CD4-positive, CD25-positive, alpha-beta regulatory T cell (primary cell): ENCODE data around the gene PLXNB2. TPM values are rescaled to one million over a fixed set of nuclear protein-coding genes. Genes with fewer than 3 reads are reported as not detected.

Source experiments
- ATAC-seq, 2 donors: fragments of 150-1000 bp; cut with Tn5 transposase; one replicate each; pipeline ENCODE4 v1.10.0; 2021; ENCODE audit warnings: low read depth in 2 of 2, moderate number of reproducible peaks in 2 of 2, moderate library complexity in 1 of 2
- DNase-seq, 3 donors: peaks; one replicate each; pipeline versions ENCODE4 v3.0.0 to v3.0.0-alpha.2; 2012 to 2022; ENCODE audit warnings: mixed read lengths in 1 of 3
- H3K27ac ChIP-seq: one replicate; pipeline ENCODE4 v1.7.0; 2013; ENCODE audit warnings: mild to moderate bottlenecking, low read length; ENCODE audit not compliant: insufficient read depth, poor library complexity, severe bottlenecking
- H3K27me3 ChIP-seq: one replicate; pipeline ENCODE4 v1.7.0; 2013; ENCODE audit warnings: low read length; ENCODE audit not compliant: control insufficient read depth, insufficient read depth
- H3K36me3 ChIP-seq: one replicate; pipeline ENCODE4 v1.7.0; 2013; ENCODE audit warnings: mild to moderate bottlenecking, low read length, moderate library complexity; ENCODE audit not compliant: control insufficient read depth, insufficient read depth
- H3K4me1 ChIP-seq: 2 replicates; pipeline ENCODE4 v1.7.0; 2013; ENCODE audit warnings: mild to moderate bottlenecking, low read length; ENCODE audit not compliant: insufficient read depth, control insufficient read depth, poor library complexity, severe bottlenecking
- H3K4me3 ChIP-seq: one replicate; pipeline ENCODE4 v1.7.0; 2013; ENCODE audit warnings: low read depth, mild to moderate bottlenecking, low read length, moderate library complexity
- H3K9me3 ChIP-seq, 2 experiments: 1 replicate in 1 of 2; 2 replicates in 1 of 2; pipeline ENCODE4 v1.7.0; 2013; ENCODE audit warnings: low read length in 2 of 2, mild to moderate bottlenecking in 1 of 2, moderate library complexity in 1 of 2; ENCODE audit not compliant: control insufficient read depth in 2 of 2
- H3K27ac Mint-ChIP-seq, 3 donors: one replicate each; pipeline ENCODE4 v1.8.0; 2020 to 2022; ENCODE audit warnings: mild to moderate bottlenecking in 3 of 3, mixed read lengths in 3 of 3, moderate library complexity in 2 of 3
- H3K27me3 Mint-ChIP-seq: one replicate; pipeline ENCODE4 v1.8.0; 2022; ENCODE audit warnings: mild to moderate bottlenecking, mixed read lengths
- H3K36me3 Mint-ChIP-seq: one replicate; pipeline ENCODE4 v1.8.0; 2020; ENCODE audit warnings: mixed read lengths
- H3K4me1 Mint-ChIP-seq, 4 donors: one replicate each; pipeline ENCODE4 v1.8.0; 2020 to 2022; ENCODE audit warnings: mixed read lengths in 4 of 4, mild to moderate bottlenecking in 1 of 4
- H3K4me3 Mint-ChIP-seq, 4 donors: one replicate each; pipeline ENCODE4 v1.8.0; 2020 to 2022; ENCODE audit warnings: mild to moderate bottlenecking in 4 of 4, mixed read lengths in 4 of 4, moderate library complexity in 3 of 4
- H3K9me3 Mint-ChIP-seq, 7 donors: one replicate each; pipeline ENCODE4 v1.8.0; 2020 to 2022; ENCODE audit warnings: mixed read lengths in 7 of 7, mild to moderate bottlenecking in 3 of 7, moderate library complexity in 2 of 7
- polyA plus RNA-seq, 4 donors: library from polyadenylated mRNA; unstranded; fragments of 300-500 nt; fragmentation: Illumina TruSeq; gene quantifications; one replicate each; pipeline ENCODE4 v1.2.3, GENCODE V29; 2021
- total RNA-seq: library from RNA; stranded (reverse); gene quantifications from one replicate; pipeline ENCODE4 v1.2.3, GENCODE V29; 2022

The PLXNB2 gene
- total and polyA plus RNA-seq, 5 donors from 2014 or later, result 0.36 to 3.7 (median 0.55) TPM; not detected in 1

DNA sequence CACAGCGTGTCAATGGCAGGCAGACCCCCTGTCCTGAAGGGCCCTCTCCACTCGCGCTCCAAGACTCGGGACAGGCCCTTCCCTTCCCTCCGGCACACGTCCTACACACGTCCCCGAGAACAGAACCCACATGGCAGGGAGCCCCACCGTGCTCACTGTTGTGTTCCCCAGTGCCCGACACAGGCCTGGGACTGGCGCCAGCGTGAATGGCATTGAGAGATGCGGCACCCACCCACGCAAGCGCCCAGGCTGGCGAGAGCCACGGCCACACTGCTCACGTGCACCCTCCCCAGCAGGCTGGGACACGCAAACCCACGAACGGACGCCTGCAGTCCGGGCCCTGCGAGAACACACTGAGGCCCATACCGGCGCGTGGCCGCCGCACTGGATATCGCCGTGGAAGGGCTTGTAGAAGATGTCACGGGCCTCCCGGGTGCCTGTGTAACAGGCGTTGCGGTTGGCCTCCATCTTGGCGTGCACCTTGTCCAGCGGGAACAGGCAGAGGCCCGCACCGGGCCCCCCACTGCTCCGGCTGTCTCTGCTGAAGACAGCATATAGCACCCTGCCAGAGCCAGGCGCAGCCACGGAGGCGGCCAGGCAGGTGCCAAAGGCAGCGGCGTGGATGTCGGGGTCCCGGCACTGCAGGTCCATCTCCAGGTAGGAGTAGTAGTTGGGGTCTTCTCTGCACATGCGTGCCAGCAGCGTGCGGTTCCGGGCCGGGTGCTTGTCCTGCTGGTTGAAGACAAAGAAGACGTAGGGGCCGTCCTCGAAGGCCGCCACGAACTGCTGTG is 18.1 kb downstream of the PLXNB2 start:
- H3K4me1 ChIP-seq, result no peaks in the 10 kb centered on the region
- no peak for ATAC-seq
- Mint-ChIP-seq H3K9me3 (no peaks in the 10 kb centered on the region), H3K36me3 (no peaks in the 10 kb centered on the region), H3K27ac (no peak overlapping the region), H3K27me3 (peaks cover 8% of the 10 kb centered on the region), H3K4me3 (no peak overlapping the region), H3K4me1 (peaks cover 0 to 4% (median 0%) of the 10 kb centered on the region in 4 donors)
- H3K9me3 ChIP-seq, result no peaks in the 10 kb centered on the region
- H3K27me3 ChIP-seq, result no peaks in the 10 kb centered on the region
- no peak overlapping the region for H3K4me3 ChIP-seq
- no peaks in the 10 kb centered on the region for H3K36me3 ChIP-seq
- H3K27ac ChIP-seq, result no peak overlapping the region
- DNase-seq, result no peak

GRCh38 chr22:50287731-50288130 is 19.7 kb downstream of the PLXNB2 start:
- H3K4me3 Mint-ChIP-seq, result no peak overlapping the region
- H3K27ac Mint-ChIP-seq, result no peak overlapping the region
- no peak for DNase-seq
- no peaks in the 10 kb centered on the region for H3K9me3 Mint-ChIP-seq
- H3K36me3 Mint-ChIP-seq, result no peaks in the 10 kb centered on the region
- H3K36me3 ChIP-seq, result no peaks in the 10 kb centered on the region
- no peak overlapping the region for H3K27ac ChIP-seq
- H3K4me1 Mint-ChIP-seq, result peaks cover 0 to 3% (median 0%) of the 10 kb centered on the region in 4 donors
- H3K4me1 ChIP-seq, result no peaks in the 10 kb centered on the region
- no peaks in the 10 kb centered on the region for H3K9me3 ChIP-seq
- H3K27me3 Mint-ChIP-seq, result peaks cover 5% of the 10 kb centered on the region
- no peak for ATAC-seq
- H3K4me3 ChIP-seq, result no peak overlapping the region
- no peaks in the 10 kb centered on the region for H3K27me3 ChIP-seq

DNA sequence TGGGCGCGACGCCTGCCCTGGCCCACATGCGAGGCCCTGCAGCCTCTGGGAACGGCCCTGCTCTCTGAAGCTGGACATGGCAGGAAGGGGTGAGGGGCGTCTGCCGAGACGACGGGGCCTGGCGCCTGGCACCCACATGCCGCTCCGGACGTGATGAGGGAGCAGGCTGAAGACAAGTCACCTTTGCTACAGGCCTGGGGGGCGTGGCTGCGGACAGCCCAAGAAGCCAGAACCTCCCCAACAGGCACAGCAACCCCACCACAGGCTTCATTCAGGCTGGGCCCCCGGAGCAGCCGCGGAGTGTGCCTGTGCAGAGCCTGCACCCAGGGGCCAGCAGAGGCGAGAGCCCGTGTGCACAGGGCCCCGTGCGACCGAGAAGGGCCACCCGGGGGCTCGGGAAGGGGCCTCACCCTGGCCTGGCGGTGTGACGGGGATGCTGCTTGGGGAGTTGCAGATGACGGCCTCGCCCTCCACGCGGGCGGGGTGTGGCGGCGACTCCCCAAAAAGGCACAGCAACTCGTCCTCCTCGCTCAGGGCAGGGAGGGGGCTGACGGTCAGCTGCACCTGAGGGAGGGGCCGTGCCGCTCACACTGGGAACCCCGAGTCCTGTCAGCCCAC is 20.6 kb downstream of the PLXNB2 start:
- Histone ChIP-seq H3K4me1 (no peaks in the 10 kb centered on the region), H3K9me3 (no peaks in the 10 kb centered on the region), H3K4me3 (no peak overlapping the region), H3K36me3 (no peaks in the 10 kb centered on the region), H3K27ac (no peak overlapping the region), H3K27me3 (no peaks in the 10 kb centered on the region)
- Mint-ChIP-seq H3K4me3 (no peak overlapping the region), H3K27ac (no peak overlapping the region), H3K4me1 (no peaks in the 10 kb centered on the region), H3K27me3 (no peaks in the 10 kb centered on the region), H3K36me3 (no peaks in the 10 kb centered on the region), H3K9me3 (no peaks in the 10 kb centered on the region)
- DNase-seq, result no peak
- ATAC-seq, result no peak

DNA sequence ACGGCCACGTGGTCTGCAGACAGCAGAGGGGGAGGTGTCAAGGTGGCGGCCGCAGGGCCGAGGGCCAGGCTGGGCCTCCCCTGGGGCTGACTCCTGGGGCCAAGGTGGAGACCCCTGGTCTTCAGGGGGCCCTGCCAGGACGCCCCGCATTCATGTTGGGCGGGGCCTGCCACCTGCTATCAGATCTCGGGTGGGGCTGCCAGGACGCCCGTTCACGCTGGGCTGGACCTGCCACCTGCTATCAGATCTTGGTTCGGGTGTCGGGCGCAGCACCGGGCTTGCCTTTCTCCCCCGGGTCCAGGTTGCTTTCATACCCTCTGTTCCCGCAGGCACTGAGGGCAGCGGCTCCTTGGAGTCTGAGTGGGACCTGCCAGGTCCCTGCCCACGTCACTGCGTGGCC is 21.2 kb downstream of the PLXNB2 start:
- no peaks in the 10 kb centered on the region for H3K27me3 Mint-ChIP-seq
- H3K36me3 ChIP-seq, result no peaks in the 10 kb centered on the region
- ATAC-seq, result no peak

GRCh38 chr22:50285568-50286229 is 21.7 kb downstream of the PLXNB2 start:
- Histone ChIP-seq H3K4me1 (no peaks in the 10 kb centered on the region), H3K27me3 (no peaks in the 10 kb centered on the region), H3K4me3 (no peak overlapping the region), H3K9me3 (no peaks in the 10 kb centered on the region), H3K36me3 (no peaks in the 10 kb centered on the region), H3K27ac (no peak overlapping the region)
- no peaks in the 10 kb centered on the region for H3K9me3 Mint-ChIP-seq
- ATAC-seq (no peak), DNase-seq (no peak)
- H3K36me3 Mint-ChIP-seq, result no peaks in the 10 kb centered on the region
- H3K4me3 Mint-ChIP-seq, result no peak overlapping the region
- H3K4me1 Mint-ChIP-seq, result no peaks in the 10 kb centered on the region
- no peaks in the 10 kb centered on the region for H3K27me3 Mint-ChIP-seq
- H3K27ac Mint-ChIP-seq, result no peak overlapping the region

More for the DNA sequence above, 21.2 kb downstream of the PLXNB2 start:
- Histone ChIP-seq H3K4me3 (no peak overlapping the region), H3K9me3 (no peaks in the 10 kb centered on the region), H3K27me3 (no peaks in the 10 kb centered on the region), H3K4me1 (no peaks in the 10 kb centered on the region), H3K27ac (no peak overlapping the region)
- DNase-seq, result no peak
- Mint-ChIP-seq H3K4me3 (no peak overlapping the region), H3K36me3 (no peaks in the 10 kb centered on the region), H3K4me1 (no peaks in the 10 kb centered on the region), H3K27ac (no peak overlapping the region), H3K9me3 (no peaks in the 10 kb centered on the region)

GRCh38 chr22:50284479-50284878 is 23.0 kb downstream of the PLXNB2 start:
- no peak overlapping the region for H3K4me3 Mint-ChIP-seq
- DNase-seq, result no peak
- H3K27me3 Mint-ChIP-seq, result no peaks in the 10 kb centered on the region
- no peaks in the 10 kb centered on the region for H3K4me1 Mint-ChIP-seq
- H3K27ac Mint-ChIP-seq, result no peak overlapping the region
- H3K36me3 ChIP-seq, result no peaks in the 10 kb centered on the region
- H3K27me3 ChIP-seq, result no peaks in the 10 kb centered on the region
- no peak for ATAC-seq
- H3K27ac ChIP-seq, result no peak overlapping the region
- H3K9me3 Mint-ChIP-seq, result no peaks in the 10 kb centered on the region
- H3K4me3 ChIP-seq, result no peak overlapping the region
- H3K4me1 ChIP-seq, result no peaks in the 10 kb centered on the region
- no peaks in the 10 kb centered on the region for H3K9me3 ChIP-seq
- H3K36me3 Mint-ChIP-seq, result no peaks in the 10 kb centered on the region

GRCh38 chr22:50283821-50284220 is 23.6 kb downstream of the PLXNB2 start:
- H3K9me3 ChIP-seq, result no peaks in the 10 kb centered on the region
- H3K27ac ChIP-seq, result no peak overlapping the region
- DNase-seq (no peak), ATAC-seq (no peak)
- Mint-ChIP-seq H3K27me3 (no peaks in the 10 kb centered on the region), H3K36me3 (no peaks in the 10 kb centered on the region), H3K27ac (no peak overlapping the region), H3K4me3 (no peak overlapping the region), H3K9me3 (peaks cover 0 to under 1% (median 0%) of the 10 kb centered on the region in 7 donors), H3K4me1 (no peaks in the 10 kb centered on the region)
- no peak overlapping the region for H3K4me3 ChIP-seq
- H3K4me1 ChIP-seq, result no peaks in the 10 kb centered on the region
- no peaks in the 10 kb centered on the region for H3K27me3 ChIP-seq
- no peaks in the 10 kb centered on the region for H3K36me3 ChIP-seq
